Suprapubic skin (tissue), 4 donors: ENCODE data around the gene STAG1. TPM values are rescaled to one million over a fixed set of nuclear protein-coding genes. Genes with fewer than 3 reads are reported as not detected.

Experiments used
- DNase-seq, 2 donors: peaks; one replicate each; pipeline ENCODE4 v3.0.0-alpha.2; 2019; ENCODE audit warnings: low spot score in 2 of 2
- H3K27ac ChIP-seq: fragments of 200-600 bp; sonication (generic); one replicate; pipeline ENCODE4 v1.5.1; 2019
- H3K27me3 ChIP-seq: fragments of 200-600 bp; sonication (generic); one replicate; pipeline ENCODE4 v1.5.1; 2019
- H3K36me3 ChIP-seq: fragments of 200-600 bp; sonication (generic); one replicate; pipeline ENCODE4 v1.5.1; 2019
- H3K4me1 ChIP-seq: fragments of 200-600 bp; sonication (generic); one replicate; pipeline ENCODE4 v1.5.1; 2019
- H3K4me3 ChIP-seq: fragments of 200-600 bp; sonication (generic); one replicate; pipeline ENCODE4 v1.5.1; 2019; ENCODE audit warnings: mild to moderate bottlenecking
- H3K9me3 ChIP-seq: fragments of 200-600 bp; sonication (generic); one replicate; pipeline ENCODE4 v1.5.1; 2019
- EP300 ChIP-seq: sonication (generic); formaldehyde crosslinking; IDR thresholded peaks from one replicate; pipeline ENCODE4 v1.6.1; 2017; ENCODE audit warnings: antibody characterized with exemption
- POLR2A ChIP-seq, 2 donors: fragments of 450-650 bp; IDR thresholded peaks; one replicate each; pipeline ENCODE4 v1.6.1; 2017; ENCODE audit warnings: antibody characterized with exemption in 2 of 2, mild to moderate bottlenecking in 2 of 2, moderate library complexity in 2 of 2
- POLR2AphosphoS5 ChIP-seq, 3 donors: sonication (generic); formaldehyde crosslinking; IDR thresholded peaks; one replicate each; pipeline ENCODE4 v1.6.1; 2017; ENCODE audit warnings: antibody characterized with exemption in 3 of 3
- WGBS: methylation state at CpG from one replicate; pipeline ENCODE4 v1.1.5; 2018; 5-methylcytosine and 5-hydroxymethylcytosine counted together
- total RNA-seq, 4 donors: library from RNA; depleted of rRNA; stranded (reverse); fragments of >200 nt; gene quantifications; one replicate each; pipeline ENCODE4 v1.1.0, GENCODE V29; 2016
- TF ChIP-seq, protein P1 (sequence below), 2 donors: fragments of 200-600 bp in 1 of 2; fragments of 450-650 bp in 1 of 2; sonication (generic) in 1 of 2; IDR thresholded peaks; one replicate each; pipeline ENCODE4 v1.5.1; 2016 to 2019; ENCODE audit warnings: antibody characterized with exemption in 2 of 2, mild to moderate bottlenecking in 1 of 2, moderate library complexity in 1 of 2

Gene STAG1
- total RNA-seq, 4 donors from 2014 or later: 33.8 to 76.4 (median 38.0) TPM

DNA sequence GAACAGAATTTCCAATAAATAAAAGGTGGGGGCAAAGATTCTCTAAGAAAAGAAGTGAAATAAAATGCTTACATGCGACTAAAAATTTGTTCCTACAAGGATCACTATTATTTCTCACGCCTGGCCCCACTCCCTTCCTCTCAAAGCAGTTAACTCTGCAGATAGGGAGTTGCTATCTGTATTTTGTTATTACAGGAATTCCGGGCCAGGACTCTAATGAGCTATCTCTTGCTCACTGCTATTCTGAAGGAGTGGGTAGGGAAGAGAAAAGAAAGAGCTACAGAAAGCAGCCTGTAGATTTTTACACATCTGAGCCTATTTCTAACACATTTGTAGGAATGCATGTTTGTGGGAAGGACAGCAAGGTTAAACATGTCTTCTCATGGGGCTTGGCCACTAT lies 361.6 kb downstream of the STAG1 start:
- Histone ChIP-seq H3K9me3 (no peaks in the 10 kb centered on the region), H3K27me3 (no peaks in the 10 kb centered on the region), H3K4me3 (no peak overlapping the region), H3K27ac (no peak overlapping the region), H3K36me3 (peaks cover 4% of the 10 kb centered on the region), H3K4me1 (no peaks in the 10 kb centered on the region)
- TF ChIP-seq, protein P1, sequence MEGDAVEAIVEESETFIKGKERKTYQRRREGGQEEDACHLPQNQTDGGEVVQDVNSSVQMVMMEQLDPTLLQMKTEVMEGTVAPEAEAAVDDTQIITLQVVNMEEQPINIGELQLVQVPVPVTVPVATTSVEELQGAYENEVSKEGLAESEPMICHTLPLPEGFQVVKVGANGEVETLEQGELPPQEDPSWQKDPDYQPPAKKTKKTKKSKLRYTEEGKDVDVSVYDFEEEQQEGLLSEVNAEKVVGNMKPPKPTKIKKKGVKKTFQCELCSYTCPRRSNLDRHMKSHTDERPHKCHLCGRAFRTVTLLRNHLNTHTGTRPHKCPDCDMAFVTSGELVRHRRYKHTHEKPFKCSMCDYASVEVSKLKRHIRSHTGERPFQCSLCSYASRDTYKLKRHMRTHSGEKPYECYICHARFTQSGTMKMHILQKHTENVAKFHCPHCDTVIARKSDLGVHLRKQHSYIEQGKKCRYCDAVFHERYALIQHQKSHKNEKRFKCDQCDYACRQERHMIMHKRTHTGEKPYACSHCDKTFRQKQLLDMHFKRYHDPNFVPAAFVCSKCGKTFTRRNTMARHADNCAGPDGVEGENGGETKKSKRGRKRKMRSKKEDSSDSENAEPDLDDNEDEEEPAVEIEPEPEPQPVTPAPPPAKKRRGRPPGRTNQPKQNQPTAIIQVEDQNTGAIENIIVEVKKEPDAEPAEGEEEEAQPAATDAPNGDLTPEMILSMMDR (IDR thresholded peaks at IDR 0.05): no peak
- DNase-seq: no peak
- WGBS: 90% methylated on average over 3 of the region's 3 CpGs

DNA sequence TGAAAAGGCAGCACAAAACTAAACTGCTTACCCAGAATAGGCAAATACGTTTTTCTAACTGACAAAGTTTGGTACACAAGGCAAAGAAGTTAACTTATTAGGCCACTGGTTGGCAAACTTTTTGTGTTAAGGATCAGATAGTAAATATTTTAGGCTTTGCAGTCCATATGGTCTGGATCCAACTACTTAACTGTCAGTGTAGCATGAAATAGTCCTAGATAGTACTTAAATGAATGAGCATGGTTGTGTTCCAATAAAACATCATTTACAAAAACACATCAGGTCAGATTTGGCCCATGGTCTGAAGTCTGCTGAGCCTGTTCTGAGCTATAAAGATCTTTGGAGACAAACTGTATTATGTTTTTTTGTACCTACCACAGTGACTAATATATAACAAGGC lies 365.1 kb downstream of the STAG1 start:
- Histone ChIP-seq H3K36me3 (peaks cover 5% of the 10 kb centered on the region), H3K4me1 (no peaks in the 10 kb centered on the region), H3K27ac (no peak overlapping the region), H3K27me3 (no peaks in the 10 kb centered on the region), H3K9me3 (no peaks in the 10 kb centered on the region), H3K4me3 (no peak overlapping the region)
- 53% methylated on average over 1 of the region's 1 CpG for WGBS
- TF ChIP-seq POLR2AphosphoS5 (IDR thresholded peaks at IDR 0.05) (no peak), EP300 (no peak), POLR2A (IDR thresholded peaks at IDR 0.05) (no peak)
- TF ChIP-seq, protein P1 (IDR thresholded peaks at IDR 0.05): no peak
- no peak for DNase-seq

DNA sequence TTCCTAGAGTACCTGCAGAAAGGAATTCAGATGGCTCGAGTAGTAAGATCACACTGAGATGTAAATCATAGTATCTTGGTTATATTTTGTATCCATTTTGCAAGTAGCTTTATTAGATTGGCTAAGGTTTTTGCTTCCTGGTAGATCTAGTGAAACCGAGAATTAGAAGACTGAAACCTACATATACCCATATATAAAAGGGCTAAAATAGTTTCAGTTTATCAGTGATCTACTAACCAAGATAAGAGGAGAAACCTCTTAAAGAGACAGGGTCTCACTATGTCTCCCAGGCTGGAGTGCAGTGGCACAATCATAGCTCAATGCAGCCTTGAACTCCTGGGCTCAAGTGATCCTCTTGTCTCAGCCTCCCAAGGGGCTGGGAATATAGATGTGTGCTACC lies 366.7 kb downstream of the STAG1 start:
- Histone ChIP-seq H3K9me3 (no peaks in the 10 kb centered on the region), H3K27ac (no peak overlapping the region), H3K4me3 (no peak overlapping the region), H3K4me1 (no peaks in the 10 kb centered on the region), H3K27me3 (no peaks in the 10 kb centered on the region), H3K36me3 (peaks cover 5% of the 10 kb centered on the region)
- DNase-seq: no peak
- TF ChIP-seq POLR2A (IDR thresholded peaks at IDR 0.05): no peak
- TF ChIP-seq POLR2AphosphoS5 (IDR thresholded peaks at IDR 0.05): no peak
- TF ChIP-seq, protein P1 (IDR thresholded peaks at IDR 0.05): no peak
- TF ChIP-seq EP300: no peak
- WGBS: 82% methylated on average over 2 of the region's 2 CpGs

DNA sequence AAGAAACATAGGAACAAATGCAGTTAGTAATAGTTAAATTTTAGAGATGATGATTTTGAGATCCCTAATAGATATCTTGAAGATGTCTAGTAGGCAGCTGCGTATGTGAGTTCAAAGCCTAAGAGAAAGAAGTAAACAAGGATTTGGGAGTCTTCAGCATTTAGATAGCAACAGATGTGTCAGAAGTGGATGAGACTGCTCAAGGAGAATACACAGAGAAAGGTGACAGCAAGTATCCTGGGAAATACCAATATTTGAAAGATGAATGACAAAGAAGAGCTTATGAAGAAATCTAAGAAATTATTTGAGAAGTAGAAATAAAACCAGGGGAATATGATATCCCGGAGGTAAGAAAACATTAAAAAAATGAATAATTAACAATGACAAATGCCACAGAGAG lies 371.1 kb downstream of the STAG1 start:
- Histone ChIP-seq H3K36me3 (peaks cover 13% of the 10 kb centered on the region), H3K4me3 (no peak overlapping the region), H3K4me1 (no peaks in the 10 kb centered on the region), H3K27me3 (no peaks in the 10 kb centered on the region), H3K27ac (no peak overlapping the region), H3K9me3 (no peaks in the 10 kb centered on the region)
- TF ChIP-seq, protein P1 (IDR thresholded peaks at IDR 0.05): no peak
- no peak for TF ChIP-seq EP300
- no peak for TF ChIP-seq POLR2AphosphoS5 (IDR thresholded peaks at IDR 0.05)
- no peak for TF ChIP-seq POLR2A (IDR thresholded peaks at IDR 0.05)
- no peak for DNase-seq
- WGBS: 93% methylated on average over 2 of the region's 2 CpGs

DNA sequence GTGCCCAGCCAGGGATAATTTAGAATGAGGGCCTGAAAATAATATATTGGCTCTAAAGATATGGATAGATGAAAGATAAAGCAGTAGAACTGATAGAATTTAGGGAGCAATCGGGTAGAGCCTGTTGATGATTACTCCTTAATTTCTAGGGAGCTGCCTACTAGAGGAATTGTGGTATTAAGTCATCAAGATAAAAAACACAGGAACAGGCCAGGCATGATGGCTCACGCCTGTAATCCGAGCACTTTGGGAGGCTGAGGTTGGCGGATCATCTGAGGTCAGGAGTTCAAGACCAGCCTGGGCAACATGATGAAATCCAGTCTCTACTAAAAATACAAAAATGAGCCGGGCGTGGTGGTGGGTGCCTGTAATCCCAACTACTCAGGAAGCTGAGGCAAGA lies 371.6 kb downstream of the STAG1 start:
- Histone ChIP-seq H3K27ac (no peak overlapping the region), H3K9me3 (no peaks in the 10 kb centered on the region), H3K27me3 (no peaks in the 10 kb centered on the region), H3K4me3 (no peak overlapping the region), H3K4me1 (no peaks in the 10 kb centered on the region), H3K36me3 (peaks cover 11% of the 10 kb centered on the region)
- DNase-seq: no peak
- no peak for TF ChIP-seq POLR2AphosphoS5 (IDR thresholded peaks at IDR 0.05)
- TF ChIP-seq, protein P1 (IDR thresholded peaks at IDR 0.05): no peak
- no peak for TF ChIP-seq EP300
- no peak for TF ChIP-seq POLR2A (IDR thresholded peaks at IDR 0.05)
- WGBS: 80% methylated on average over 6 of the region's 6 CpGs
